GF-D8 (cell line): ENCODE results near the gene RNF157.

ENCODE experiments used
- DNase-seq: peaks from one replicate; lab custom pipeline; 2025; lab: John Stamatoyannopoulos, UW

The RNF157 gene

DNA sequence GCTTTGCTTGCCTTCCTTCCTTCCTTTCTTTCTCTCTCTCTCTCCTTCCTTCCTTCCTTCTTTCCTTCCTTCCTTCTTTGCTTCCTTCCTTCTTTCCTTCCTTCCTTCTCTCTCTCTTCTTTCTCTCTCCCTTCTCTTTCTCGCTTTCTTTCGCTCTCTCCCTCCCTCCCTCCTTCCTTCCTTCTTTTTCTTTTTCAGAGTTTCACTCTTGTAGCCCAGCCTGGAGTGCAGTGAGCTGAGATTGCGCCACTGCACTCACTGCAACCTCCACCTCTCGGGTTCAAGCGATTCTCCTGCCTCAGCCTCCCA lies 117.1 kb downstream of the RNF157 start:
- no peak for DNase-seq

DNA sequence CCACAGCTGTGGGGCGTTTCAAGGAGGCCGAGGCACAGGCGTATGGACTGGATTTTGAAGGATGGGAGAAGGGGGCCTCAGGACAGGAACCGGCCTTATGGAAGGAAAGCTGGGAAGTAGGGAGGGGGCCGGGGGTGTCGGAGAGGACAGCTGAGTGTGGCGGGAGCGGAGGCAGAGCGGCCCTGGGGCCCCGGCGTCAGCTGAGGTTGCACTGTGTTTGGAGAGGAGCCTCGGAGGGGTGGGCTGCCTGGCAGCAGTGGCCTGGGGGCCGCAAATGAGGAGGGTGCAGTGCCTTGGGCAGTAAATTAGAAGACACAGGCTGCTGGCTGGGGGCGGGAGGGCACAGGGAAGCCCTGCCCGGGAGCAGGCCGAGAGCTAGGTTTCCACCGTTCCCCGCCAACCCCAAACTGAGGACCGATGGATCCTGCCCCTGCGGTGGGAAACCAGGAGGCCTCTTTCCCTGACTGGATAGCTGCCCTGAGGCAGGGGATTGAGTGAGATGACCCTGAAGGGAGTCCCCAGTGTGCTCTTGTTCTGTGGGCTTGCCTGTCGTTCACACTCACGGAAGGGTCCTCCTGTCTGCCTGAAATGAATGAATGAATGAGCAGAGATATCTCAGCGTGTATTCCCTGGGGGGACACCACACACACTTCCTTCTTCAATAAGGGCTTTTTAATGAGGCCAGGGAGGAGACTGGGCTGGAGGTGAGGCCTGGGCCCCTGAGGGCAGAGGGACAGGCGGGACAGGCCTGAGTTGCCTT lies 117.7 kb downstream of the RNF157 start:
- peak; percentile 43 for DNase-seq

DNA sequence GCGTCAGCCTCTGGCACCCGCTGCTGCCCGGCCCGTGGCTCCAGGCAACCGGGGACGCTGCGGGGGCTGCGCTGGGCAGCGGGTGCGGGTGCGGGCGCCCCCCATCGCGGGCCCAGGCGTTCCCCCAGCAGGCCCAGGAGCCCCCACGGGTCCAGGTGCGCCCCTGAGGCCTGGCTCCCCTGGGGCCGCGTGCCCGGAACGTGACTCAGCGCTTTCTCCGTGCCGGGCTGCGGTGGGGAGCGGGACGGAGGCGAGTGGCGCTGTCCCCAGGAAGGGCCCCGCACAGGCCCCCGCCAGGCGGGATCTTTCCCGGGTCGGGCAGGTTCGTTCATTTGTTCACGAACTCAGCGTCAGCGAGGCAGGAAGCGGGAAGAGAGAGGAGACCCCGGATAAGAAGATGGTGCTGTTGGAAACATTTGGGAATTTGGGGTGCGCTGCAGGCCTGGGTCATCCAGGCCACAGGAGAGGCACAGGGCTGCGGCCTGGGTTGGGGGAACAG lies 118.3 kb downstream of the RNF157 start:
- DNase-seq, result no peak

DNA sequence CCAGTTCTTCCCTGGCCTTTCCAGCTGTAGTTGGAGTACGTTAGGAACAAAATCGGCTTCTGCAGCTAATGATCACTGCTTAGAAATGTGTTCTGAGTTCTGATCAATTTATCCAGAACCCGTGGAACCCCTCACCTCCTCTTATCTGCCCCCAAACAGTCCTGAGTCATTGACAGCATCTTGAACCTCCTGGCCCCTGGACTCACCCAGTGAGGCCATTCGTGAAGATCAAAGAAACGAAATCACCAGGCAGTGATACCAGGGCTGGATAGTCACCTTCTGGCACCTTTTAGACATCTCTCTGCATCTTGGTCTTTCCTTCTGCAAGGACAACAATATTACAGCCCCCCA lies 119.7 kb downstream of the RNF157 start:
- DNase-seq, result no peak

DNA sequence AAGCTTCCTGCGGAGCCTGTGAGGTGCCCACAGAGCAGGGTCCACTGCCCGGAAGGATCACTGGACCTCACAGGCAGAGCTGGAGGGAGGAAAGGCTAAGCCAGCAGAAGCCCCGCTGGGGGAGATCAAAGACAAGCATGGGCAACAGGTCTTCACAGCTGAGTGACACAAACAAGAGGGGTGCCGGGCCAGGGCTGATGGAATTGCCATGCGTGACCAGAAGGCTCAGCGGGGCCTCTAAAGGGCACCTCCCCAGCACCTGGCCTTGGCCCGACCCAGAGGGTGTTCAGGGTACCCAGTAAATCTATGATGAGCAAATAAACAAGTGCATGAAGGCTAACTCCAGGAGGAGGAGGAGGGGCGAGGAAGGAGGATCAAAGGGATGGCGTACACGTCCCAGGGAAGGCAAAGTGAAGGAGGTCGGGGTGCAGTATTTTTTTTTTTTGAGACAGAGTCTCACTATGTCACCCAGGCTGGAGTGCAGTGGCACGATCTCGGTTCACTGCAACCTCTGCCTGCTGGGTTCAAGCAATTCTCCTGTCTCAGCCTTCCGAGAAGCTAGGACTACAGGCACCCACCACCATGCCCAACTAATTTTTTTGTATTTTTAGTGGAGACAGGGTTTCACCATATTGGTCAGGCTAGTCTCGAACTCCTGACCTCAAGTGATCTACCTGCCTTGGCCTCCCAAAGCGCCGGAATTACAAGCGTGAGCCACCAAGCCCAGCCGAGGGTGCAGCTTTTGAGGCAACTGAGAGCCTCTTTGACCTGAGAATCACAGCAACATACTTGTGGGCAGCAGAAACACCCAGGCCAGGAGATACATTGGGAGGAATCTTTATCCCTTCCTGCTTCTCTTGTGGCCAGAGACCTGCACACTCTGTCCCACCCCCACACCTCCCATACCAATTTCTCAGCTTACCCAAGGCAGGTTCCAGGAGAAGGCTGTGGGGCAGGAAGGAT lies 120.6 kb downstream of the RNF157 start:
- DNase-seq, result no peak

DNA sequence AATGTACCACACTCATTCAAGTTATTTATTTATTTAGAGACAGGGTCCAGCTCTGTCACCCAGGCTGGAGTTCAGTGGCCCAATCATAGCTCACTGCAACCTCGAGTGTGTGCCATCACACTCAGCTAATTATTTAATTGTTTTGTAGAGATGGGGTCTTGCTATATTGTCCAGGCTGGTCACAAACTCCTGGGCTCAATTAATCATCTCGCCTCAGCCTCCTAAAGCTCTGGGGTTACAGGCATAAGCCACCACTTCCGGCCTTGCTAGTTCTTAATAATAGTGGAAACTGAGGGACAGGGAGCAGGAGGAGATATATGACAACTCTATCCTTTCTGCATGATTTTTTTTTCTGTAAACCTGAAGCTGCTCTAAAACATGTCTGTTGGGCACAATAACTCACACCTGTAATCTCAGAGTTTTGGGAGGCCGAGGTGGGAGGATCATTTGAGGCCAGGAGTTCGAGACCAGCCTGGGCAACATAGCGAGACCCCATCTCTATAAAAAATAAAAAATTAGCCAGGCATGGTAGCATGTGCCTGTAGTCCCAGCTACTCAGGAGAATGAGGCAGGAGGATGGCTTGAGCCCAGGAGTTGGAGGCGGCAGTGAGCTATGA lies 125.0 kb downstream of the RNF157 start:
- DNase-seq, result no peak

DNA sequence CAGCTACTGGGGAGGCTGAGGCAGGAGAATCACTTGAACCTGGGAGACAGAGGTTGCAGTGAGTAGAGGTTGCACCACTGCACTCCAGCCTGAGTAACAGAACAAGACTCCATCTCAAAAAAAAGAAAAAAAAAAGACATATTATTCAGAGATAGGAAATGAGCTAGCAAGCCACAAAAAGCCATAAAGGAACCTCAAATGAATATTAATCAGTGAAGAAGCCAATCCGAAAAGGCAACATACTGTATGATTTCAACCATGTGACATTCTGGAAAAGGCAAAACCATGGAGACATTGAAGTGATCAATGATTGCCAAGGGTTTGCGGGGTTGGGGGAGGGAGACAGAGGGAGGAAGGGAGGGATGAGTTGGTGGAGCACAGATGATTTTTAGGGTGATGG lies 128.3 kb downstream of the RNF157 start:
- no peak for DNase-seq

DNA sequence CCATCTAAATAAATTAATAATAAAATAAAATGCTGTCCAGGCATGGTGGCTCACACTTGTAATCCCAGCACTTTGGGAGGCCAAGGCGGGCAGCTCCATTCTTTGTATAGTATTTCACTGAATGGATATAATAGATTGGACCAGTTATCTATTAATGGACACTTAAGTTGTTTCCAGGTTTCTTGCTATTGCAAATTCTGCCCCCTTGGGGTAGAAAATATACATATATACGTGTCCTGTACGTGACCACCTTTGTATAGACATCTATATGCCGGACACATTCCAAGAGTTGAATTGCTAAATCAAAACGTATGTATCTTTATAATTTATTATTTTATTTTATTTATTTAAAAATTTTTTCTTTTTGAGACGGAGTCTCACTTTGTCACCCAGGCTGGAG lies 132.8 kb downstream of the RNF157 start:
- DNase-seq, result no peak

DNA sequence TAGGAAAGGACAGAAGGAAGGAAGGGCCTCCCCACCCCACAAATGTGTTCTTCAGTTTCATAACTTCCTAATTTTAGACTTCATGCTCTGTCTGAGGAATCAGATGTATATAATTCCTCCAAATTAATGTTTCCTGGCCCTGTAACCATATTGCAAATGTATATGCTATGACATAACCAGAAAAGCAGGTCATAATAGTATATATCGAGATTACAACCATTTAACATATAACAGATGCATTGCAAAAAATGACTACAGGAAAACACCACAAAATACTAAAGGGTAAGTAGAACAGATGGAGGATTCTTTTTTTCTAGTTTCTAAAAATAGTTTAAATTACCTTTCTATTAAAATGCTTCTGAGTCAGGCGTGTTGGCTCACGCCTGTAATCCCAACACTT lies 133.6 kb downstream of the RNF157 start:
- peak; percentile 19 for DNase-seq

DNA sequence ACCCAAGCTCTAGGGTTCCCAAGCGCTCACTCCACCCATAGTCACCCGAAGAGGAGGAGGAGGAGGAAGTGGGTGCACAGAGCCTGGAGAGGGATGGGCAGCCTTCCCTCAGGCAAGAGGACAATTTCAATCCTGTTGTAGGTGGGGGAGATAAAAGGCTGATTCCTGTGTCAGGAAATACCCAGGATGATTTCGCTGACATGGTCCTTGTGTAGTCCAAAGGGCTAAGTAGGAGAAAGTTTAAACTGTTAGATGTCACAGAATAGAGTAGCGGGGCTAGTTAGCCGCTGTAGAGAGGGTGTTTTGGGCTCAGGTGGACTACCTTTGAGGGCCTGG lies 135.4 kb downstream of the RNF157 start:
- DNase-seq, result no peak

DNA sequence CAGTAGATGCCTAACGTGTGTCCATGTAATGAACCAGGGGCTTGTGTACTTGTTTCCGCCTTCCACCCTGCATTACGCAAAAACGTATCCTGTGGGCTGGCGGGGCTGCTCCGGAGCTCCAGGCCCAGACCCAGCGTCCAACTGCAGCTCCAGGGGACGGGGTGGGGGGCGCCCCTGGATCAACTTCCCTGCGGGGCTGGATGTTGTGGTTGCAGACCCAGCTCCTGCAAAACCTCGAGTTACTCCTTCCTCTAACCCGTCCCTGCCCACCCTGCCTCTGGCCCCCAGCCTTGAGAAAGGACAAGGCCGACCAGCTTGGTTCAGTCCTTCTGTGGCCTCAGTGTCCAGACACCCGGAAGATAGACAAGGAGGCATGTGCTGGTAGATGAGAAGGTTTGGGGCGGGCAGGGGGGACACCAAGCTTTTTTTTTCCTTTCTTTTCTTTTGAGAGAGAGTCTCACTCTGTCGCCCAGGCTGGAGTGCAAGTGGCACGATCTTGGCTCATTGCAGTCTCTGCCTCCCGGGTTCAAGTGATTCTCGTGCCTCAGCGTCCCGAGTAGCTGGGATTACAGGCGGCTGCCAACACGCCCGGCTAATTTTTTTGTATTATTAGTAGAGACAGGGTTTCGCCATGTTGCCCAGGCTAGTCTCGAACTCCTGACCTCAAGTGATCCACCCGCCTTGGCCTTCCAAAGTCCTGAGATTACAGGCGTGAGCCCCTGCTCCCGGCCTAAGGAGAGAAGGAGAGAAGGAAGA lies 136.0 kb downstream of the RNF157 start:
- peak; percentile 67 for DNase-seq

DNA sequence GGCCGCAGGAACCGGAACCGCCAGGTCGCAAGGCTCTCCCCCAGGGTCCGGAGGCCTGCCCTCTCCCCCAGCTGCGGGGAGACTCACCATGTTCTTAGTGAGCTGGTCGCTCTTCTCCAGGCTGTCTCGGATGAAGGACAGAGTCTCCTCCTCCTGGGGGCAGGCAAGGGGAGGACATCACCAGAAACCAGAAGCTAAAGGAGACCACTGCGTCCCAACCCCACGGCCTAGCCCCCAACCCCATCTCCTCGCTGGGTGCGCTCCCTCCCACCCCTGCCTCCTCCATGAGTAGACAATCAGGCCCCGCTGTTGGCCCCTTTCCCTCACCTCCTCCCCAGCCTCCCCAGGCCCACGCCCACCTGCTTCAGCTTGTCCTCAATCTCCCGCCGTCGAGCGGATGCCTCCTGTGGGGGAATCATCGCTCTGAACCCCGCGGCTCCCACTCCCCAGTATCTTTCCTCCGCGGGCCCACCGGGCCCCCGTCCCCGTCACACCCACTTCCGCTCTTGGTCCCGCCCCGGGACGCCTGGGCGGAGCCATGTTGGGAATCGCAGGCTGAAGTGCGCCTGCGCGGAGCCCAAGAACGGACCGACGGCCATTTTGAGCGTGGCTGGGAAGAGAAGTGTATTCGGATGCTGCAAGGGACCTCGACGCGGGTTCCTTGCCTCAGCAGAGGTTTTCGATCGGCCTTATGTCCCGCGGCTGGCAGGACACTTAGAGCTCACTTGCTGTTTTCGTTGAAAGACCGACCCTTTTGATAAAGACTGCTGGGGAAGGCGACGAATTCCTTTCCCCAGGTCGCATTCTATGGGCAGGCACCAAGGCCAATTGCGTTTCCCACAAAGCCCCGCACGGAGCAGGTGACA lies 136.8 kb downstream of the RNF157 start, which contains the start of gene EXOC7:
EXOC7 (minus strand) TSS at position 514 of the 866 bp plus-strand sequence; CDS start at position 419, 95 bp downstream.
- peak; percentile 67 for DNase-seq

DNA sequence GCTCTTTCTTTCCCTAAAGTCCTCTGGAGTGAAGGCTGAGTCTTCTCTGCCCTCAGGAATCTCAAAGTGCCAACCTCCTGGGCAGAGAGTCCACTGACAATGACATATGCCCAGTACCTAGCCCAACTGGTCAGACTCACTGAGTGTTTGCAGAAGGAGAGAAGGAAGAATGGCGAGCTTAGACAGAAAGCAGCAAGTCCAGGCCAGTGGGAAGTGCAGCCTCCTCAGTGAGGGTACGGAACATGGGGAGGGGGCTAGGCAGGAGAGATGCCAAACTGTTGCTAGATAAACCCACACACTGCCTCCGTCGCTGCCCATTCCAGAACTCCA lies 137.4 kb downstream of the RNF157 start:
- no peak for DNase-seq

DNA sequence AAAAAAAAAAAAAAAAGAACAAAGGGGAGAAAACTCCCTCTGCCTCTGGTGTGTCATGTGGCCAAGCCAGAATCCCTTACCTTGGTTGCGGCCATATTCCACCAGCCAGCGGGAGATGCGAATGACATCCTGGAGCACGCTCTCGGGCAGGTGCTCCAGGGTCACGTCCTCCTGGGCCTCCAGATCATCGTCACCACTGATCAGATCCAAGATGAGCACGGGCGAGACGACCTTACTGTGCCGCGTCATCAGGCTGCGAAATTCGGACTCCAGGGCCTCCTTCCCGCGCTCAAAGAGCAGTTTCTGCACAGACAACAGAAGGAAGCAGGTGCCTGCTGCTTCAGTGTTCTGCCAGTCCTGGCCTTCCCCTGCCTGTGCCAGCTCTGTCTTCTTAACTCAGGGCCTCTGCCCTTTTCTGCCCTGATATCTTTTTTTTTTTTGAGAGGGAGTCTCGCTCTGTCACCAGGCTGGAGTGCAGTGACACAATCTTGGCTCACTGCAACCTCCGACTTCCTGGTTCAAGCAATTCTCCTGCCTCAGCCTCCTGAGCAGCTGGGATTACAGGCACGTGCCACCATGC lies 142.5 kb downstream of the RNF157 start:
- DNase-seq, result no peak

DNA sequence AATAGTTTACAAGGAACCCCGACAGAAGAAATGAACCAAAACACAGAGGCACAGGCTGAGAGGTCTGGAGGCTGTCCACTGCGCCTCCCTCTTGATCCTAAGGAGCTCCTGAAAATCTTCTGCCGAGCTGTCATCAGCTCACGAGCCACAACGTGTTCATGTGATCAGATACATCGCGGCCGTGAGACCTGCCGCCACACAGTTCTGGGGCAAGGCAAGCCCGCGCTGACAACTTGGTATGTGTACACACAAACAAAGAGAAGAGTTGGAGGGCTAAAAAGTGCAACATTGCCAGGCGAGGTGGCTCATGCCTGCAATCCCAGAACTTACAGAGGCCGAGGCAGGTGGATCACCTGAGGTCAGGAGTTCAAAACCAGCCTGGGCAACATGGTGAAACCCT lies 144.3 kb downstream of the RNF157 start:
- no peak for DNase-seq

DNA sequence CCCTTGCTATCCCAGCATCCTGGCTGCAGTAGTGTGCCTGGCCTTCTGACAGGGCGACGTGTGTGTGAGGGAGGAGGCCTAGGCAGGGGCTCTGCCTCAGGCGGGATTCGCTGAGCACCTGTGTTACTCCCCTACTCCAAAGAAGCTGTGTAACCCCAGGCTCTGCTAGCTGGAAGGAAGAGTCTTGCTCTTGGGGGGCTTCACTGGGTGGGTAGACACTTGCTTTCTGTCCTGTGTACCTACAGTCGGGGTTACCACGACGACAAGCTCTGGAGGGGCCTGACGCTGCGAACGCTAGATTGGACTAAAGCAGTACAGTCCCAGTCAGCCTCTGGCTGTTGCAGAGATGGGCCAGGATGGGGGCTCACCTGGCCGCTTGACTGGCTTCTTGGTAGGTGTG lies 146.2 kb downstream of the RNF157 start:
- no peak for DNase-seq

DNA sequence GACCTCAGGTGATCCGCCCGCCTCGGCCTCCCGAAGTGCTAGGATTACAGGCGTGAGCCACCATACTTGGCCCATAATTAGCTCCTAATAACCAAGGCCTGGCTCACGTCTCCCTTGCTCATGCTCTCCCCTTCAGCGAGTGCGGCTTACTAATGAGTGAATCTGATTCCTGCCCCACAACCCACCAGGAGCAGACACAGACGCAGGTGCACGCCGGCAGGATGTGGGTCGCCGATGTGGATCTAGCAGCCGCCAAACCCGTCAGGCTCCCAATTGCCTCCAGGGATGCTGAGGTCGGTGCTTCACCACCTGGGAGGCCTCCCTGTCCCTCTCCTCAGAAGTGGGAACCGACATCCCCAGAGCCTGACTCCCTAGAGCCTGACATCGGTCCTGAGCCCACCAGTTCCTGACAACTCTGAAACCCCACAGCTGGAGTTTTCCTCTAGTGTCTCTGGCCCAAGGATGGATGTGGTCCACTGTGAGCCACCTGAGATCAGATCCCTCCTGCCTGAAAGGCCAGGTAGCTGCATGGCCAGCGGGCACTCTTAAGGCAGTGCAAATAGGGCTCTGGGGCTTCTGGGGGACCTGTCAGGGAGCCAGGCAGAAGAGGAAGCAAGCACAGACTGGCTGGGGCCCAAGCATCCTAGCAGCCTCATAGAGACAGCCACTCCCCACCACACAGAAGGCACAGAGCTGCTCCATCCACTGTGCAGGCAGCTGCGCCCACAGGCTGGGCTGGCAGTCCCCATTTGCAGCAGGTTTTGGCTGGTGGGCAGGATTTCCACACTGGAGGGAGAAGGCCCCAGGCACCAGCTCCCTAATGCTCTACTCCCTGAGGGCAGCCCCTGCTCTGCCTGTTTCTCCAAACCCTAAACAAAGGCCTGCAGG lies 147.5 kb downstream of the RNF157 start:
- DNase-seq, result no peak
